HG03439 (cell line): ENCODE measurements around the gene PLXND1.

Experiments used
- ATAC-seq: cut with Tn5 transposase; IDR thresholded peaks from one replicate; pipeline ENCODE4 v1.9.1; 2021; ENCODE audit warnings: mild to moderate bottlenecking, moderate library complexity; ENCODE audit not compliant: unreplicated experiment

PLXND1 gene

DNA sequence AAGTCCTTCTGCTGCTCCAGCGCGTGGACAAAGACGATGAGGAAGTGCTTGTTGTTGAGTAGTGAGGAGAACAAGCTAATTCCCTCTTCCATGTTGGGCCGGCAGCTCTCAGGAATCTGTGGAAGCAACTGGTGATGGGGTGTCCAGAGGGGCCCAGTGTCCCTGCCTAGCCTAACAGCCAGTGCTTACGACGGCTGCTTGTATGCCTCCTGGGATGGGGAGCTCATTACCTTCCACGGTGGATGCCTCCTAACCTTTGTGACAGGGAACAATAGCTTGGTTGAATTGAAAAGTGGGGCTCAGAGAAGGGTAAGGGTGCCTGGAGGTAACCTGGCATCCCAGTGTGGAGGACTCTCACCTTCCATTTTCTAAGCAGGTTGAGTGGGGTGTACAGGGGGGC lies 40.6 kb downstream of the PLXND1 start:
- ATAC-seq, result no peak

- no peak for ATAC-seq
These were observed 41.4 kb downstream of the PLXND1 start for GRCh38 chr3:129564981-129565644.

- ATAC-seq, result no peak
These were observed 42.5 kb downstream of the PLXND1 start for GRCh38 chr3:129563850-129564535.

DNA sequence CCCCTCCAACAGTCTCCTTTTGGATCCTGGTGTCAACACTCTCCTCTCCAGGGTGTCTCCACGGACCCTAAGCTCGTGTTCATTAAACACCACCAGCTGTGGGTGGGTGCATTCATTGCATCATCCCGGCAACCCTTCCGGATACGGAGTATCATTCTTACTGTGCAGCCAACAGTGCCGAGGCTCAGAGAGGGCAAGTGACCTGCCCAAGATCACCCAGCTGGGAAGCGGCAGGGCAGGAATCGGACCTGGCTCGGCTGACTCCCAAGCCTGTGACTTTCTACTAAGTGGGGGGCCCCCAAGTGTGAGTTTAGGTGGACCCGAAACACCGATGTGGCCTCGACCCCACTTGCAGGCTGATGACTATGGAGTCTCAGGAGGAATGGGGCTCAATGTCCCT lies 43.1 kb downstream of the PLXND1 start:
- no peak for ATAC-seq

DNA sequence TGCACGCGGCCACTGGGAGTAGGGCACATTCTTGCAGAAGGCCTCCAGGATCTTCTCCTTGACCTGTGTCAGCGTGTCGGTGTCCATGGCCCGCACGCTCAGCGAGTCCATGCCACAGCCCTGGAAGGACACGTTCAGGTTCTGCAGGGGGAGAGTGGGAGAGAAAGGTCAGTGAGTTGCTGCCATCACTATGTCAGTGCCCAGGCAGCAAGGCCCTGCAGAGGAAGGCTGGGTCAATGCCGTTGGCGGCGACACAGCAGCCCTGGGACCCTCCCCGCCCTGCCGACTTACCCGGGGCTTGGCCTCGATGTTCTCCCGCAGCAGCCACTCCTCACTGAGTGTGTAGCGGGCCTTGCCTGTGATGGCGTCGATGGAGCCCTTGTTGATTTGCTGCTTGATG lies 43.7 kb downstream of the PLXND1 start:
- ATAC-seq, result no peak

DNA sequence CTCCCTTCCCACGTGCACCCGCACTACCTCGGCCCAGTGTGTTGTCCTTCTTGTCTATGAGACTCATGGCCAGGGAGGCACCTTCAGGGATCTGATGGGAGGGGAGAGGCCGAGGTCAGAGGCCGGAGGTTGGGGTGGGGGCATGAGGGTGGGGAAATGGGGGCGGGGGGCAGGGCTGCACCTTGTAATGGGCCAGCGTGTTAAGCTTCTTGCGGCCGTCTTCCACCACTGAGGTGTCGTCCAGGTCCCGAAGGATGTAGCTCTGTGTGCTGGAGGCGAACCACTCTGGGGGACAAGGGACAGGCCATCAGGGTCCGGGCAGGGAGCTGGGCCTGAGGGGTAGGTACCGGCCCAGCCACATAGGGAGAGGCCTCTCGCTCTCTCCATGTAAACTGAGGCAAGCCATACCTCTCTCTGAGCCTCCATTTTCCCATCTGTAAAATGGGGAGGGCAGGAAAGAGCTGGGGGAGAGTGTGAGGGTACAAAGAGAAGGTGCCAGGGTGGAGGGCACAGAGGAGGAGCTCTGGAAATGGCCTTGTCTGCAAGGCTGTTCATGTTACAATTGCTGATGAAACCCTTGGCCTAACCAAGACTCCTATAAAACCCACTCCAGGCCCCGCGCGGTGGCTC lies 44.7 kb downstream of the PLXND1 start:
- ATAC-seq, result no peak

DNA sequence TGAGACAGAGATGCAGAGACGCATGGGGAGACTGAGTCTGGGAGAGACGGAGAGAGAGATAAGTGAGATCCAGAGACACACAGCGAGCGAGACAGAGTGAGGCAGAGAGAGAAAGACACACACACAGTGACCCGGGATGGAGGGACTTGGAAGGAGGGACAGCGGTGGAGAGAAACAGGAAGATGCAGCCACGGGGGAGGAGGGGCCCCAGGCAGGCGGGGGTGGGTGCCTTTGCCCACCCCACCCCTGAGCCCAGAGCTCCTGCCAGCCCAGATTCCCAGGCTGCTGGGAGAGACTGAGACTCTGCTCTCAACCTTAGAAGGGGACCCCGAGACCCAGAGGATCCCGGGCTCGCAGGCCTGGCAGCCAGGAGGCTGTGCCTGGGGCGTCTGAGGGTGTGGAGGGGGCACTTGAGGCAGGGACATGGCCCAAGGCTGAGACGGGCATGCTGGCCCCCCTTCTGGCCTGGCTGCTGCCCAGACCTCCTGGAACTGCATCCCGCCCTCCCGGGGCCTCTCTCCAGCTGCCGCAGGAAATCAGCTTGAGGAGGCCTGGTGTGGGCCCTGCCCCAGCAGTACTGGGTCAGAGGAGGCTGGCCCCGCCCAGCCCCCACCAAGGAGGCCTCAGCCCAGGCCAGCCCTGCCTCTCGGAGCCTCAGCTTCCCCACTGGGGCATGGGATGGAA lies 45.4 kb downstream of the PLXND1 start:
- ATAC-seq, result no peak

DNA sequence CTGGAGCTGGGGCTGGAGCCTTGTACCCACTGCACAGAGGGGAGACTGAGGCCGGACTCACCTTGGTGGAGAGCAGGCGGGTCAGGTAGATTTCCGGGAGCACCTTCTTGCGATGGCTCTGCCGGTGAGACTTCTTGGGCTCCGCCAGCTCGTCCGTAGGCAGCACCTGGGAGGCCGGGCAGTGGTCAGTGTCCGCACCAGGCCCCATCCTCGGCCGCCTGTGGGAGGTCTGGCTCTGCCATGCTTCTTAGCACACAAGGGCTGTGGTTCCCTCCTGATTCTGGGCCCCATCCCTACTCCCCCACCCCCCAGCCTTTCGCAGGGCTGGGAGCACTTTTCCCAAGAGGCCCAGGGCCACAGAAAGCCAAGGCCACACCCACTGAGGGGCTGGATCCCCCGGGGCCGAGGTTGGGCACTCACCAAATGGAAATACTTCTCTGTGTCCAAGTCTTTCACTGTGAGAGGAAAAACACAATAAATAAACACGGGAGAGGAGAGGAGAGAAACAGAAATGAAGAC lies 46.1 kb downstream of the PLXND1 start:
- no peak for ATAC-seq

GRCh38 chr3:129559565-129560079 lies 46.9 kb downstream of the PLXND1 start:
- no peak for ATAC-seq

DNA sequence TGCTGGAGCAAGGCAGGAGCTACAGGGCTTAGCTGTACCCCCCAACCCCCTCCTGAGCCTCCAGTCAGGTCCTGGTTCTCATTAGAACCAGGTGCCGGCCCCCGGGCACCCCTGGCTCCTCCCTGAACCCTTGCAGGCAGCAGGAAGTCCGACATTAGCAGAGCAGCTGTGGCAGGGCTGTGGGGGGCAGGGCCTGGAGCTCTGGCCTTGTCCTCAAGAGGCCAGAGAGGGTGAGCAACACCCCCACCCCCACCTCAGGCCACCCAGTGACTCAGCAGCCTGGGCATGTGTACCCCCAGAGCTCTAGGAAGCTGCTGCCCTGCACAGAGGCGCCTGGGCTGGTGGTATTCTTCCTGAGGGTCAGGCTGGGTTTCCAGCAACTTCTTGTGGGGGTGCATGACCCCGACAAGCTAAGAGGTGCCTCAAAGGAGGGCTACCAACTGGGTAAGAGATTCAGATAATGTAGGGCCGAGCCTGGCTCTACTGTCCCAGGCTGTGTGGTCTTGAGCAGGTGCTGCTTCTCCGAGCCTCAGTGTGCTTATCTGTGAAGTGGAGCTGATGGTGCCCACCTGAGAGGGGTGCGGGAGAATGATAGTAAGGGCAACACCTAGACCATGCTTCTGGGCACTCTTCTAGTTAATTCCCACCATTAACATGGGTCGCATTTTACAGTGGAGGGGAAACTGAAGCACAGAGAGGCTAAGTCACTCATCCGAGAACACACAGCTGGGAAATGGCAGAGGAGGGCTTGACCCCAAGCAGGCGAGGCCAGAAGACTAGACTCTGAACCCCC lies 47.5 kb downstream of the PLXND1 start:
- ATAC-seq, result no peak

DNA sequence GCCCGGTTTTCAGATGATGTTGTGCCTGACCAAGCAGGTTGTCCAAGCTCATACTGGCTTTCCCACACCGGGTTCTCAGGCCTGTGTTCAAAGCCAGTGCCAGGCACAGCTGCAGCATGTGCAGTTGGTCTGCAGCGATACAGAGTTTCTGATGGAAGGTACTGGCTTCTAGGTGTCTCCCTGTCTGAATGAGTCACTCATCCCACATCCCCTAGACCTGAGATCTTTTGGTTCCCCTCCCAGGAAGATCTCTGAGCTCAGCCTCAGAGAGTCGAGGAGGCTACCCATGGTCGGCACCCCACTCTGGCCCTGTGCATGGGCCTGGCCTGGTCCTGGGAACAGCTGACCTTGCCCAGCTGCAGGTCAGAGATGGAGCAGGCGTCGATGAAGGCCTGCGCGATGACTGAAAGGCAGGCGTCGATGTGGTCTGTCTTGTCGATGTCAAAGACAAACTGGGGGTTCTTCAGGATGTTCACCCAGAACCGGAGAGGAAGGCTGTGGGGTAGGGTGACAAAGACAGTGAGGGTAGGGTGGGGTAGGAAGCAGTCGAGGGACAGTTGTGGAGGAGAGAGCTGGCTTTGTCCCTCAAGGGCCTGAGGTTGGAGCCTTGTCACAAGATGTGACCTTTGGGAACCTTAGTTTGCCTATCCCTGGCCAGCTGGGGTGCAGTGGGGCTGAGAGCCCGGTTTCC lies 48.2 kb downstream of the PLXND1 start:
- ATAC-seq, result no peak

- ATAC-seq, result no peak
These were observed 49.0 kb downstream of the PLXND1 start for GRCh38 chr3:129557548-129557894.

DNA sequence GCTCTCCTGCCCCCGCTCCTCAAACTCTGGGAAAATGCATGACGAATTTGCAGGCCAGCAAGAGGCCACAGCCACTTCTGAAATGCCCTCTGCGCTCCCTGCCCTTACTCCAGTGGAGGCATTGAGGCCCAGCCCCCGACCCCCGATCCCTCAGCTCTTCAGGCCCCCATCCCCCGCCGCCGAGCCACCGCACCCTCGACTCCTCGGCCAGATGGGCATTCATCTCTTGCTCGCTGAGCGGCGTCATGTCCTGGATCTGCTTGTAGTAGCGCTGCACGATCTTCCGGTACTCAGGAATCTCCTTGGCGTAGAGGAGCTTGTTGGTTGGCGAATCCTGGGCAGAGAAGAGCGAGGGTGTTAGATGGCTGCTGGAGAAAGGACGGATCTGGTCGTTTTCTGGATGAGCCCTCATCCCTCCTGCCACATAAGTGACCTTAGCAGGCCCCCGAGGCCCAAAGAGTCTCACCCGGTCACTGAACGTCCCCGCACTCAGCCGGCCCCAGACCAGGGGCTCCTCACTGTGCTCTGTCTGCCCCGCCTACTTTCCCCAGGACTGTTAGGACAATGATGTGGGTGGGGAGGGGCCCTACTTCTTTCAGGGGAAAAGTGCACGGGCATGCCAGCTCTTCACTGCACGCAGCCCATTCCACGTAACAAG lies 49.5 kb downstream of the PLXND1 start:
- no peak for ATAC-seq

DNA sequence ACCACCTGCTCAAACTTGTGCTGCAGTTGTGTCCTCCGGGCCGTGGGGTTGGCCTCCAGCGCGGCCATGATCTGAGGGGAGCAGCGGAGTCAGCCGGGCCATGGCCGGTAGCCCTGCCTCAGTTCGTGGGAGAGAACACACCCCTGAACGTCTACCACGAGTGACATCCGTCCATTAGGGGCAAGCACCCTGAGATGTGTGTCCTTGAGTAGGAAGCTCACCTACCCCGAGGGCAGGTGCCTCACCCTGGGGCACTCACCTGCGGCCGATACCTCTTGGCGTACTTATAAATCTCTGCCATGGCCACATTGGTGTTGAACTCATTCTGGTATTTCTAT lies 50.1 kb downstream of the PLXND1 start:
- ATAC-seq, result no peak

DNA sequence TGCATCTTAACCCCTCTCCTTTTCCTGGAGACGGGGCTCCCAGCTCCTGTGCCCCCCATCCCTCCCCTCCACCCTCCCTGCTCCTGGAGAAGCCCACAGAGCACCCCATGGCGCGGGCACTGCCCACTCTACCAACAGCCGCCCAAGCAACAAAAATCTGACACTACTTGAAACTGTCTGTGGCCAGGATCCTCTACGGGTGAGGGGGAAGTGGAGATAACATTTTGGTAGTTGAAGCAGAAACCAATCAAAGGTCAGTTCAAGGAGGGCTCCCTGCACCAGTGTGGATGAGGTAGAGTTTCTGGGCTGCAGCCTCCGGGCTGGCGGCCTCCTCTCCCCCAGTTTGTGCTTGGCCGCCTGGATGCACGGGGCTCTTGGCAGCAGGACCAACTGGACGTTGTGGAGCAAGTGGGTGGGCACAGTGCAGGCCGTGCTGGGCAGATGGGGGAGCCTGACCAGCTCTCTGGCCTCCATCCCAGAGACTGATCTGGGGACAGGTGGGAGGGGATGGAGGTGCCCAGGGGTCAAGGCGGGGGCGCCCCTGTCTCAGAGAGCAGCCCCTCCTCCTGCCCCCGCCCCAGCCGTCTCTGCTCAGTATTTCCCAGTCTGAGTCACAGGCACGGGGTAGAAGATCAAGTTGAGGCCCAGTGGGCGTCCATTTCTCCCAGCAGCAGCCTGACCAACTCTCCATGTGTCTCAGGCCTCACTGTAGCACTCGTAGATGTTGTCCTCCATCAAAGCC lies 50.7 kb downstream of the PLXND1 start:
- no peak for ATAC-seq

DNA sequence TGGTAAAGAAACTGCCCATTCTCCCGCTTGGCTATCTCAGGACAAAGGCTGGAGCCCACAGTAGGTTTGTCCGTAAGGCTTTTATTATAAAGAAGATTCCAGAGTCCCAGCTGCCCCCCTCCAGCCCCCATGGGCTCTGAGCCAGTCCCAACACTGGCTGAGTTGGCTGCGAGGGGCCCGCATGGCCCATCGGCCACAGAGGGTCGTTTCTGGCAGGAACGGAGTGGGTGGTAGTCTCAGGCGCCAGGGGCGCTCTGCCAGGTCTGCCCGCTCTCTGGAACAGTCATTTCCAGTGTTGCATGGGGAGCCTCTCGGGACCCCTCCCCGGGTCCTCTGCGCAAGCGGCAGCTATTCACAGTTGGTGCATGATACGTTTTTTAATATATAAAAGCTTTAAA lies 51.3 kb downstream of the PLXND1 start:
- ATAC-seq, result no peak

DNA sequence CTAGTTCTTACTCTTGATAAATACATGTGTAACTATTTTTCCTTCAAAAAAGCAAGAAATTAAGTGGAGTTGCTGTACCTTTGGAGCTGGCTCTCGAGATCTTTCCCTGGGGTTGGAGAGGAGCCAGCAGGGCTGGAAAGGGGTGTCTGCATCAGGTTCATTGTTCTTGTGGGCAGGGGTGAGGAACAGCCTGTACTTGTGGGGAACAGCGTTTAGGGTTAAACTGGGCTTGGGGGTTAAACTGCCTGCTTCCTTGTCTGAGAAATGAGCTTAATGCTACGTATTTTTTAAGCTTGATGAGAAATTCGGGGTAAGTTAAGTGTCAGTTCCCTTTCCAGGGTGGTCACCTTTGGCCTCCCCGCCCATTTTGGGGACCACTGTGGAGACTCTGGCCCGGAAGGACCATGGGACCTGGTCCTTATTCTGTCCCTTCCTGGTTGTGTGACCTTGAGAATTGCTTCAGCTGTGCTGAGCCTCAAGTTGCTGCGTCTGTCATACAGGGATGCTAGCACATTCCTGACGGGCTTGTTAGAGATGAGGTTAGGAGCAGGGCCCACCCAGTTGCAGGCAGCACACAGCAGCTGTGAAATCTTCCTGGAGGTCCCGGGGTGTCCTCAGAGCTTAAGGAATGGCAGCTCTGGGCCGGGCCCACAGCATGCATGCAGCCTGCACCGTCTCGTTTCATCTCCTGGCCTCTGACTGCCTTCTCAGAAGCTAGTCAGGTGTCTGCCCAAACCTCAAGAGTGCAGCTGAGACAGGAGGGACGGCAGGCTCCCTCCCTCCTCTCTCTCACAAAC lies 51.9 kb downstream of the PLXND1 start:
- ATAC-seq, result no peak

DNA sequence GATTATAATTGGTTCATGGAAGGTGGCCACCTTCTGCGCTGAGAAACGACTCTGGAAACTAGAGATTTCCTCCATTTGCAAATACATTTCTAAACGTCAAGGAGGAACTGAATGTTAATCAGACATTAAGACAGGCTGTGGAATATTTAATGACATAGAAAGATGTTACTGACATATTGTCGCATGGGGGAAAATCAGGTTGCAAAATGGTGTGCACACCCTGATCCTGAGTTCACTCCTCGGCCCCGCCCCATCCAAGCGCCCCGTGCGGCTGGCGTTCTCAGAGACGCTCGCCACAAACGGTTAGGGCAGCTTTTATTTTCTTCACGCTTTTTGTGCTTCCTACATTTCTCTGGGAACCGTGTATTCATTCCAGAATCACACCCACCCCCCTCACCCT lies 52.8 kb downstream of the PLXND1 start:
- ATAC-seq, result no peak
